ENCODE measurements around the gene ZNF365.
"Not testable (repeated sequence)": the region's sequence is repeated elsewhere in the genome, so short reads cannot be mapped to it uniquely, and the experiment has no call there.

ZNF365 gene

GRCh38 chr10:62373995-62374861 is at the start of gene ZNF365:
Gene ZNF365, plus strand, starts transcription at chr10:62374369. Its CDS starts 1,825 bp downstream, at chr10:62376194.
- DNase-seq, result peak; percentile 31

- DNase-seq, result no peak
Observed at GRCh38 chr10:62326176-62326575, 48.0 kb upstream of the ZNF365 start.

- DNase-seq, result no peak
Observed at GRCh38 chr10:62327885-62328284, 46.3 kb upstream of the ZNF365 start.

GRCh38 chr10:62330213-62330612 is 44.0 kb upstream of the ZNF365 start:
- DNase-seq, result no peak

GRCh38 chr10:62332406-62332805 is 41.8 kb upstream of the ZNF365 start:
- no peak for DNase-seq

DNA sequence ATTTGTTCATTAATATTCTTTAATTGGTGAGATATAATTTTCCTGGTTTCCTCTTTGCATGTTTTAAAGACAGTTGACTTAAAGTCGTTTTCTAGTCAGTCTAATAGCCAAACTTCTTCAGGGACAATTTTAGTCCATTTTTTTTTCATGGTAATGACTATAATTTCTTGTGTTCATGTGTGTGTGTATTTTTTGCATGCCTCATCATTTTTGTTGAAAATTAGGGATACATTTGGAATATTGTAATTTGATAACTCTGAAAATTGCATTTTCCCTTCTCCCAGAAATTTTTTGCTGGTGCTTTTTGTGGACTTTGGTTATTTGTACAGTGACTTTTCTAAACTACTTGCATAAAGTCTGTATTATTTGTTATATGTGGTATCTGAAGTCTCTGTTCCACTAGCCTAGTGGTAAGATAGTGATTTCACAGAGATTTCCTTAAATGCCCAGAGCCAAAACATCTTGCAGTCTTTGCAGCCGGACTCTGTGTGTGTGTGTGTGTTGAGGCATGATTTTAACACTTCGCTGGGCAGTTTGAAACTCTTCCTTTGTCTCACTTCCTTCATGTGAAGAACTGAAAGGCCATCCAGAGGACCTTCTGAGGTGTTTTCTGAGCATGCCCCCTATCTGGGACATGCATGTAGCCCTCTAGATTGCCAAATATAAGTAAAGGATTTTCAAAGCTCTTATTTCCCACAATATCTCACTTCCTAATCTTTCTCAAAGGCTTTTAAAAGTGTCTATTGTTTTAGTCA is 40.9 kb upstream of the ZNF365 start:
- no peak for DNase-seq

GRCh38 chr10:62333988-62334682 is 40.0 kb upstream of the ZNF365 start:
- no peak for DNase-seq

- DNase-seq, result no peak
Observed at GRCh38 chr10:62335326-62335725, 38.8 kb upstream of the ZNF365 start.

DNA sequence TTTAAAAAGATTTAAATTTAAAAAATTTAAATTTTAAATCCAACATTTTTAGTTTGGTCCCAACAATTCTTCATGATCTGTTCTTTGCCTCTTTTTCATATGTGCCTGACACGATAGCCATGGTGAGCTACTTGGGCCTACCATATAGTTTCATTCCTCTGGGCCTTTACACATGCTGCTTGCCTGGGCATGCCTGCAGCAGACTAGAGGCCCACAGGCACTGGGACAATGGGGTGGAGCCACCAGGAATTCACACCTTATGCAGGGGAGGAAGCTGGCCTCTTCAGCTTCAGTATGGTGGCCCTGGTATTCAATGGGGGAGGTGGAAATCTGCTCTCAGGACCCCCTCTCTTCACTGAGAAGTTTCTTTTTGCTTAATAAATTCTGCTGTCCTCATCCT is 37.8 kb upstream of the ZNF365 start:
- DNase-seq, result no peak

DNA sequence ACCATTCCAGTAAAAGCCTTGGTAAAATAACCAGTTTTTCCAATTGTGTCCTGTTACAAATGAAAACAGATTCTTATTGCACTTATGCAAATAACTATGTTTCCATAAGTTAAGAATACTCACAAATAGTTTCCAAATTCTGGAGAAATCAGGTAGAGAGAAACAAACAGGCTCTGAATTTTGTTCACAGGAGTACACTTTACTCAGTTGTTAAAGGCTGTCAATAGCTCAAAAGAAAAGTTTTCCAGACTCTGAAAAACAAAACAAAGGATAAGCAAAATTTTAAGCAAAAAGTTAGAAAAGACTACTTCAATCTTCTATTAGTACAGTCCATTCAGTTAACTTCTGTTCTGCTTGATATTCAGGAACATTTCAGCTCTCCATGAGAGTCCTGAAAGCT is 32.8 kb upstream of the ZNF365 start:
- DNase-seq, result no peak

DNA sequence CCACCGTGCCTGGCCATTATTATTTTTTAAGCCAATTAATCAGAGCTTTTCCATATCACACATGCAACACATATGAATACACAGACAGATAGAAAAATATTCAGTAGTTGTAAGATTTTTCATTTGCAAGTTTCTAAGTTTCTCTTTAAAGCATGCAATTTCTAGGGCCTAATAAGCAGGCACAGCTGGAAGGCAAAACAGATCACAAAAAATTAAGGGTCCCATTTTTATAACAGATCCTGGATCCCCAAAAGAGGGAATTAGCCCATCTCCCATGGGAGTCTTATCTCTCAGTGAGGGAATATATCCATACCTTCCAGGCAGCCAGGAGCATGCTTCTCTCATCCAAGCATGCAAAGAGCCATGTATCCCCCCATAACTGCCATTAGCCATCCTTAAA is 31.2 kb upstream of the ZNF365 start:
- DNase-seq, result no peak

GRCh38 chr10:62348029-62348428 is 26.1 kb upstream of the ZNF365 start:
- no peak for DNase-seq

DNA sequence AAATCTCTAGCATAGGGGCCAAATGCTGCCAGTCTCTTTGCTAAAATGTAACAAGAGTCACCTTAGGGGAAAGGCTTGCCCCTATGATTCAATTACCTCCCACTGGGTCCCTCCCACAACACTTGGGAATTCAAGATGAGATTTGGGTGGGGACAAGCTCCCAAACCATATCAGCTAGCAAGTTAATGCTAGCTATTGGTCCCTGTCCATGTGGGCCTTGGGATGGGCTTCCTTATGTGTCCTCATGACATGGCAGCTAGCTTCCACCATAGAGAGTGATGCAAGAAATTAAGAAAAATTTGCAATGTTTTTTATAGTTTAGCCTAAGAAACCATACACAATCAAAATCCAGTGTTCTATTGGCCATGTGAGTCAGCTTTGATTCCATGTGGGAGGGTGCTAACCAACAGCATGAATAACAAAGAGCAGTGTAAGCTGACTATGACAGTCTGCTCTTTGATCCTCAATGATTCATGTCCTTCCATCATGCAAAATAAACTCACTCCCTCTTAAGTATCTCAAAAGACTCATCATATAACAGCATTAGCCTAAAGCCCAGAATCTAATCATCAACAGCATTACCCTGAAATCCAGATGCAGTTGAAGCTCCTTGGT is 21.7 kb upstream of the ZNF365 start:
- no peak for DNase-seq

DNA sequence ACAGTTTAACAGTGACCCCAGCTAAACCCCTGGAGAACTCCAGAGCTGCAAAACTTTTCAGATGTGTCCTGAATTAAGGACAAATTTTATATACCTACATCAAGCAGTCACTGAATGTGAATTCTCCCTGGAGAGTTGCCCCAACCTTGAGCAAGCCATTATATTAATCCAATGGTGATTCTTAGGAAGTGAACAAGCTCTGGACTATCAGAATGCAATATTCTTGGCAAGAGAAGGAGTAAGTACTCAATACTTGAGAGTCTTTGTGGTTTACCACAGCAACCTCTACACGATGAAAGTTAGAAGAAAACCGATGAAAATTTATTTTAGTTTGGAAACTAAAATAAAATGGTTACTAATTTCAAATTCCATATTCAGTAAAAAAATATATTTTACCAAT is 19.3 kb upstream of the ZNF365 start:
- DNase-seq, result no peak

DNA sequence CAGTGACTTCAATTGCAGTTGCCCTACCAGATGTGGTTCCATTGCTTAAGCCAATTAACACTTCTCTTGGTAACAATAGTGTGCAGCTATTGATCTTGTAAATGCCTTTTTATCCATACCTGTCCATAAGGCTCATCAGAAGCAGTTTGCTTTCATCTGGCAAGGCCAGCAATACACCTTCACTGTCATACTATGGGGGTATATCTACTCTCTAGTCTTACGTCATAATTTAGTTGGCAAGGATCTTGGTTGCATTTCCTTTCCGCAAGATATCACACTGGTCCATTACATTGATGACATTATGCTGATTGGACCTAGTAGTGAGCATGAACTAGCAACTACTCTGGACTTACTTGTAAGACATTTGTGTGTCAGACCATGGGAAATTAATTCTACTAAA is 17.7 kb upstream of the ZNF365 start:
- no peak for DNase-seq

GRCh38 chr10:62358151-62358550 is 16.0 kb upstream of the ZNF365 start:
- not testable (repeated sequence) for DNase-seq

DNA sequence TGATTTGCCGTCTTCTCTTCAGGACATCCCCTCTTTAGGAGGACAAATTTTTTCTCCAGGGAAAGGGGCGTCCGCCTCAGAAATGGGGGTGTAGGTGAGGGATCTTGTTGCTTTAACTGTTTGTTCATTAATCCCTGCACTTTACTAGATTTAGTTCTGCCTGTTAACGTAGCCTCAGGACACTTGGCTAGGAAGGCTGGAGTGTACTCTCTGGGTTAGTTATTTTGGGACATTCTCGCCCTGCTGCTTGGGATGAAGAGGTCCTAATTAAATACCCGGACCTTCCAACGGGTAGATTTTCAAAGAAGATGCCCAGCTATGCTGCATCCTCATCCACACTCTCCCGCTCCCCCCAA is 552 bp upstream of the ZNF365 start:
- no peak for DNase-seq

GRCh38 chr10:62374862-62375710 is 917 bp downstream of the ZNF365 start:
- DNase-seq, result no peak

DNA sequence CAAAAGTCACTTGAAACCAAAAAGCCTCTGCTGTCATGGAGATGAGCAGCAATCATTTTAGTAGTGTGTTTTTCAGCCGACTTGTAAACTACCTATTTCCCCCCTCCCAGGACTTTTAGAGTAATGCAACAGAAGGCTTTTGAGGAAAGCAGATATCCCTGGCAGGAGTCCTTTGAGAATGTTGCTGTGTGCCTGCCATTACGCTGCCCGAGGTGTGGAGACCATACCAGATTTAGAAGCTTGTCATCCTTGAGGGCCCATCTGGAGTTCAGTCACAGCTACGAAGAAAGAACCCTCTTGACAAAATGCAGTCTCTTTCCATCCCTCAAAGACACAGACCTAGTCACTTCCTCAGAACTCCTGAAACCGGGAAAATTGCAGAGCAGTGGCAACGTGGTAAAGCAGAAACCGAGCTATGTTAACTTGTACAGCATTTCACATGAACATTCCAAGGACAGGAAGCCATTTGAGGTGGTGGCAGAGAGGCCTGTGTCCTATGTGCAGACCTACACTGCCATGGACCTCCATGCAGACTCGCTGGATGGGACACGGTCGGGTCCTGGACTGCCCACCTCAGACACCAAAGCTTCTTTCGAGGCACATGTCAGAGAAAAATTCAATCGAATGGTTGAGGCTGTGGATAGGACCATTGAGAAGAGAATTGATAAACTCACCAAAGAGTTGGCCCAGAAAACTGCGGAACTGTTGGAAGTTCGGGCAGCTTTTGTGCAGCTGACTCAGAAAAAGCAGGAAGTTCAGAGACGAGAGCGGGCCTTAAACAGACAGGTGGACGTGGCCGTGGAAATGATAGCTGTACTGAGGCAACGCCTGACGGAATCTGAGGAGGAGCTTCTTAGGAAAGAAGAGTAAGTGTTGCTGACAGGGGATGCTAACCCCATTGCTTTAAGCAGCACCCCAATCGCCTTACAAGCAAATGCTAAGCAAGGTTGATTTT is 2.2 kb downstream of the ZNF365 start:
- DNase-seq, result no peak

GRCh38 chr10:62377026-62377415 is 2.9 kb downstream of the ZNF365 start:
- DNase-seq, result no peak

- DNase-seq, result no peak
Observed at GRCh38 chr10:62377966-62378365, 3.8 kb downstream of the ZNF365 start.
